GM23248 (cell line): ENCODE measurements around the gene ZFP36L1.

Experiments used
- EZH2 ChIP-seq: fragments of 200-600 bp; sonication (generic); IDR thresholded peaks from 2 replicates; pipeline ENCODE4 v1.6.1; 2018; ENCODE audit warnings: antibody characterized with exemption, mild to moderate bottlenecking; ENCODE audit not compliant: insufficient read depth, poor library complexity, severe bottlenecking
- EZH2phosphoT487 ChIP-seq: fragments of 200-600 bp; sonication (generic); IDR thresholded peaks from 2 replicates; pipeline ENCODE4 v1.6.1; 2018; ENCODE audit warnings: antibody characterized with exemption, moderate library complexity, mild to moderate bottlenecking, low read depth; ENCODE audit not compliant: insufficient read depth

DNA sequence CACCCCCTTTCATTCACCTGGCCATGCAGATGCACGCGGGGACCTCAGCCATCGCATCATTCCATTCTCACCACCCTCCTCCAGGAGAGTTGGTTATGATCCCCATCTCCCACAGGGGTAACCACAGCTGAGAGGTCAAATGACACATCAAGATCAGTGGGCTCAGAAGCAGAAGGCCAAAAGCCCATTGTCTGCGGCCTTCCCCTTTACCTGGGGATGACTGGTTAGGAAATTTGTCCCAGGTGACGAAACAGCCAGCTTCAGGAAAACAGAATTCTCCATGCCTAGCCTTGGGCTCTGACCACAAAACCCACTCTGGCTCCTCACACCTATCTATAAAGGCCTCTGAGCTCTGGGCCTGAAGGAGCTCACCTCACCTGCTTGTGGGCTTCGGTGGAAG lies 36.1 kb downstream of the ZFP36L1 start:
- TF ChIP-seq EZH2: no peak
- no peak for TF ChIP-seq EZH2phosphoT487
